Heart right ventricle (tissue), 16 donors: Measurements from ENCODE around the gene SLC2A3. TPM values are rescaled to one million over a fixed set of nuclear protein-coding genes. Genes with fewer than 3 reads are reported as not detected.
"Not testable (repeated sequence)": the region's sequence is repeated elsewhere in the genome, so short reads cannot be mapped to it uniquely, and the experiment has no call there.

Source experiments
- ATAC-seq, 8 donors: fragments of 200-7000 bp; cut with Tn5 transposase; one replicate each; pipeline ENCODE4 v1.9.1; 2020; ENCODE audit warnings: mild to moderate bottlenecking in 8 of 8, moderate library complexity in 8 of 8, moderate number of reproducible peaks in 1 of 8
- DNase-seq, 2 donors: peaks; one replicate each; pipeline ENCODE4 v3.0.0-alpha.2; 2020
- H3K27ac ChIP-seq, 10 donors: fragments of 200-600 bp; sonication (generic) in 2 of 10; one replicate each; pipeline versions ENCODE4 v1.5.0 to v1.8.0; 2020 to 2022; ENCODE audit warnings: mild to moderate bottlenecking in 3 of 10
- H3K27me3 ChIP-seq, 7 donors: fragments of 200-600 bp; one replicate each; pipeline ENCODE4 v1.8.0; 2021 to 2022; ENCODE audit warnings: mild to moderate bottlenecking in 2 of 7
- H3K36me3 ChIP-seq, 9 donors: fragments of 200-600 bp; sonication (generic) in 1 of 9; one replicate each; pipeline versions ENCODE4 v1.5.0 to v1.8.0; 2020 to 2022; ENCODE audit warnings: mild to moderate bottlenecking in 2 of 9
- H3K4me1 ChIP-seq, 9 donors: fragments of 200-600 bp; sonication (generic) in 1 of 9; one replicate each; pipeline versions ENCODE4 v1.5.0 to v1.8.0; 2020 to 2022; ENCODE audit warnings: mild to moderate bottlenecking in 4 of 9
- H3K4me3 ChIP-seq, 10 donors: fragments of 200-600 bp; sonication (generic) in 2 of 10; one replicate each; pipeline versions ENCODE4 v1.5.0 to v1.8.0; 2020 to 2022; ENCODE audit warnings: mild to moderate bottlenecking in 7 of 10, moderate library complexity in 2 of 10
- H3K9me3 ChIP-seq, 11 donors: fragments of 200-600 bp in 10 of 11; sonication (generic) in 2 of 11; one replicate each; pipeline versions ENCODE4 v1.5.0 to v1.8.0; 2013 to 2022; ENCODE audit warnings: mild to moderate bottlenecking in 2 of 11, control low read depth in 1 of 11, moderate library complexity in 1 of 11
- CTCF ChIP-seq, 9 donors: fragments of 200-600 bp; sonication (generic) in 2 of 9; IDR thresholded peaks; one replicate each; pipeline versions ENCODE4 v1.5.0 to v1.8.0; 2021 to 2022; ENCODE audit warnings: antibody characterized with exemption in 9 of 9, mild to moderate bottlenecking in 5 of 9, moderate library complexity in 1 of 9
- WGBS, 2 donors: extraction: QIAGEN DNeasy Blood & Tissue Kit; methylation state at CpG; one replicate each; pipeline ENCODE4 v1.1.7; 2013; ENCODE audit warnings: inconsistent platforms in 1 of 2; 5-methylcytosine and 5-hydroxymethylcytosine counted together
- intact Hi-C, 10 donors: fragments of 100-400 bp; cut with DNase I; formaldehyde crosslinking; loops; one replicate each; pipeline versions ENCODE4 v1.11.1 to v1.14.2; 2022
- polyA plus RNA-seq, 2 donors: library from polyadenylated mRNA; stranded (reverse); fragments of 200-250 nt; gene quantifications; one replicate each; pipeline ENCODE4 v1.2.3, GENCODE V29; 2013
- total RNA-seq, 10 donors: library from RNA; stranded (reverse); fragmentation: NEBNext Ultra II Directional in 3 of 10; extraction: Animal tissue kit (Norgen Biotek cat#: 25700) in 3 of 10; gene quantifications; one replicate each; pipeline versions ENCODE4 v1.2.1 to v1.2.4, GENCODE V29; 2021 to 2023
- donor health status: Arrhythmogenic right ventricular cardiomyopathy.
- donor health status: ischemic (EF 13 %, LVEDD 7.1; RV severe dilation, severe dysfunction).
- donor health status: healthy with polysubstance abuse.
- donor health status: DM: no; HTN: yes; CAD: no.
- donor health status: DM: no; HTN: no; CAD: no.
- donor health status: ischemic (EF 25% LVEDD 6.9; RV normal size, moderate dysfunction).
- donor health status: ischemic (EF 25% LVEDD 5.7; RV mildly dilated, moderate dysfunction).
- donor health status: healthy.
- donor health status: DM: yes; HTN: yes; CAD: no.
- donor health status: Ischemic cardiomyopathy.
- donor health status: ischemic (EF 35%, LVEDD 5.7; RV mildly dilated, moderate dysfunction).
- donor health status: nonischemic (EF 11% LVEDD 7.7; RV severe dilation, severe dysfunction).
- donor health status: DM: yes; HTN: yes; CAD: no.
- donor health status: PGD.
- donor health status: ischemic (EF 29% LVEDD 5.4; RV normal size, mild dysfunction).
- donor health status: nonischemic (EF 23%, LVEDD 6.1; RV moderate dilation, normal function).

The SLC2A3 gene
- total and polyA plus RNA-seq, 12 donors = 3.9 to 109 (median 14.4) TPM

GRCh38 chr12:7923241-7924236 is 12.4 kb downstream of the SLC2A3 start:
- DNase-seq (no peak), ATAC-seq (no peak)
- Histone ChIP-seq H3K4me1 (peaks cover 0 to 13% (median 0%) of the 10 kb centered on the region in 9 donors), H3K27me3 (no peaks in the 10 kb centered on the region), H3K36me3 (peaks cover 0 to 95% (median 55%) of the 10 kb centered on the region in 9 donors), H3K9me3 (no peaks in the 10 kb centered on the region), H3K4me3 (no peak overlapping the region), H3K27ac (no peak overlapping the region)
- TF ChIP-seq CTCF (IDR thresholded peaks at IDR 0.05) = no peak
- intact Hi-C loops = no loop called here
- WGBS, 2 donors = 96% methylated on average over 15 of the region's 15 CpGs

GRCh38 chr12:7921181-7921580 is 14.8 kb downstream of the SLC2A3 start:
- H3K27ac ChIP-seq, H3K27me3 ChIP-seq, H3K4me3 ChIP-seq, intact Hi-C loops, H3K9me3 ChIP-seq, H3K4me1 ChIP-seq, ATAC-seq, DNase-seq: not testable (repeated sequence)
- peaks cover 0 to 81% (median 39%) of the 10 kb centered on the region in 9 donors for H3K36me3 ChIP-seq
- 81 to 85% methylated on average over 11 to 12 of the region's 12 CpGs for WGBS, 2 donors

GRCh38 chr12:7918268-7918590 is 17.8 kb downstream of the SLC2A3 start:
- H3K4me3 ChIP-seq, ATAC-seq, DNase-seq, H3K27me3 ChIP-seq, H3K4me1 ChIP-seq, H3K9me3 ChIP-seq, H3K27ac ChIP-seq, intact Hi-C loops: not testable (repeated sequence)
- 89 to 91% methylated on average over 7 of the region's 7 CpGs for whole genome bisulfite sequencing, 2 donors
- peaks cover 0 to 56% (median 35%) of the 10 kb centered on the region in 9 donors for H3K36me3 ChIP-seq

- H3K36me3 ChIP-seq = peaks cover 0 to 50% (median 30%) of the 10 kb centered on the region in 9 donors
- no peak for TF ChIP-seq CTCF (IDR thresholded peaks at IDR 0.05)
- H3K4me1 ChIP-seq = no peaks in the 10 kb centered on the region
- H3K27me3 ChIP-seq = peaks cover 0 to 6% (median 0%) of the 10 kb centered on the region in 7 donors
- ATAC-seq (no peak), DNase-seq (no peak)
- intact Hi-C loops = no loop called here
- H3K9me3 ChIP-seq = no peaks in the 10 kb centered on the region
- H3K27ac ChIP-seq = no peak overlapping the region
- 92 to 94% methylated on average over 19 of the region's 19 CpGs for WGBS, 2 donors
- no peak overlapping the region for H3K4me3 ChIP-seq
Measured at GRCh38 chr12:7917392-7918267, 18.4 kb downstream of the SLC2A3 start.

GRCh38 chr12:7916936-7917335 is 19.1 kb downstream of the SLC2A3 start:
- H3K27me3 ChIP-seq = peaks cover 0 to 6% (median 0%) of the 10 kb centered on the region in 7 donors
- DNase-seq (no peak), ATAC-seq (no peak)
- H3K4me3 ChIP-seq = no peak overlapping the region
- H3K9me3 ChIP-seq = no peaks in the 10 kb centered on the region
- no peaks in the 10 kb centered on the region for H3K4me1 ChIP-seq
- peaks cover 0 to 43% (median 24%) of the 10 kb centered on the region in 9 donors for H3K36me3 ChIP-seq
- no peak for TF ChIP-seq CTCF (IDR thresholded peaks at IDR 0.05)
- 59 to 63% methylated on average over 1 of the region's 1 CpG for WGBS, 2 donors
- intact Hi-C loops = no loop called here
- no peak overlapping the region for H3K27ac ChIP-seq
